Parathyroid adenoma (tissue), 2 donors: ENCODE measurements around the gene HECW1.

Source experiments
- H2AFZ ChIP-seq: fragments of 300-600 bp; sonication (generic); one replicate; pipeline ENCODE4 v1.7.0; 2017; ENCODE audit warnings: antibody characterized with exemption, mild to moderate bottlenecking
- H3K27ac ChIP-seq: fragments of 300-600 bp; sonication (generic); one replicate; pipeline ENCODE4 v1.7.0; 2017
- H3K27me3 ChIP-seq: fragments of 300-600 bp; sonication (generic); one replicate; pipeline ENCODE4 v1.7.0; 2017; ENCODE audit warnings: low read length; ENCODE audit not compliant: control insufficient read depth, insufficient read depth
- H3K36me3 ChIP-seq: fragments of 300-600 bp; sonication (generic); one replicate; pipeline ENCODE4 v1.7.0; 2017; ENCODE audit warnings: low read length; ENCODE audit not compliant: control insufficient read depth, insufficient read depth
- H3K4me1 ChIP-seq: fragments of 300-600 bp; sonication (generic); one replicate; pipeline ENCODE4 v1.7.0; 2017; ENCODE audit warnings: control low read depth
- H3K4me2 ChIP-seq: fragments of 300-600 bp; sonication (generic); one replicate; pipeline ENCODE4 v1.7.0; 2017; ENCODE audit warnings: low read length
- H3K4me3 ChIP-seq: fragments of 300-600 bp; sonication (generic); one replicate; pipeline ENCODE4 v1.7.0; 2017; ENCODE audit warnings: low read depth, low read length
- H3K79me2 ChIP-seq: fragments of 300-600 bp; sonication (generic); one replicate; pipeline ENCODE4 v1.7.0; 2017; ENCODE audit warnings: control low read depth
- H3K9ac ChIP-seq: fragments of 300-600 bp; sonication (generic); one replicate; pipeline ENCODE4 v1.7.0; 2017; ENCODE audit warnings: mild to moderate bottlenecking
- H3K9me3 ChIP-seq: fragments of 300-600 bp; sonication (generic); one replicate; pipeline ENCODE4 v1.7.0; 2017; ENCODE audit warnings: low read length; ENCODE audit not compliant: control insufficient read depth
- TF ChIP-seq, protein P1 (sequence below): fragments of 300-600 bp; sonication (generic); IDR thresholded peaks from one replicate; pipeline ENCODE4 v1.7.0; 2017; ENCODE audit warnings: antibody characterized with exemption, mild to moderate bottlenecking
- donor health status: primary hyperparathyroidism.

The HECW1 gene

DNA sequence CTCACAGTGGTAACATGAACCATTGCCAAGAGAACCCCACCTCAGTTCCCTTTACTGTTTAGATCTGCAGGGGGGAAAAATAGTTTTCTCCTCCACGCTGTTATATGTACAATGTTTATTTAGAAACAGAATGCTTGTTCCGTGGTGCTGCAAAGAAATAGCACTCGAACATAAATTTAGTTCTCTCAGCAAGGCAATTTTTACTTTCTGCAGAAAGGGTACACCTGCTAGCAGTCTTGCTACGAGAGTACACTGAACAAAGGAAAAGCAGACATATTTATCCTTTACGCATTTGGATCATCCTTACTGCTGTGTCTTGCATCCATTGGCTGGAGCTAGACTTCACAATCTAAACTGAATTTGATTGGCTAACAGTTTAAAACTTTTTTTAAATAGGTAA, 178.5 kb downstream of the HECW1 start:
- H3K4me2 ChIP-seq = no peak overlapping the region
- H3K27me3 ChIP-seq = no peaks in the 10 kb centered on the region

DNA sequence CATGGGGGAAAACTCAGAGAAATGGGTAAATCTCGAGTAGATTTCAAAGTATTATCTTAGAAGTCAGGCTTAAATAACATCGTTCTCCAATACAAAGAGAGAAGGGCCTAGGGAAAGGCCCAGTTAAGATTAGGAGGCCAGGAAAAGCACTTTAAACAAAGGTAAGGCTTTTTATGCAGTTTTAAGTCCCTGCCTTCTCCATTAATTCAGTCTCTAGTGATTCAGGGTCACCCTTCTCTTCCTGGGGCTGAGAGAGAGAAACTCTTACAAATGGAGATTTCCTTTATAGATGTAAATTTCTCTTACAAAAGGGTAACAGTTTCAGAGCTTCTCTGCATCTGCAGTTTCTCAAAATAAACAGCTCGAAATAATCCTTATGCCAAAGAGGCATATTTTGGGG, 179.3 kb downstream of the HECW1 start:
- no peaks in the 10 kb centered on the region for H3K27me3 ChIP-seq
- no peak overlapping the region for H3K9ac ChIP-seq
- H3K9me3 ChIP-seq = no peaks in the 10 kb centered on the region
- H3K36me3 ChIP-seq = no peaks in the 10 kb centered on the region
- no peak overlapping the region for H2AFZ ChIP-seq
- no peaks in the 10 kb centered on the region for H3K4me1 ChIP-seq
- TF ChIP-seq, protein P1, sequence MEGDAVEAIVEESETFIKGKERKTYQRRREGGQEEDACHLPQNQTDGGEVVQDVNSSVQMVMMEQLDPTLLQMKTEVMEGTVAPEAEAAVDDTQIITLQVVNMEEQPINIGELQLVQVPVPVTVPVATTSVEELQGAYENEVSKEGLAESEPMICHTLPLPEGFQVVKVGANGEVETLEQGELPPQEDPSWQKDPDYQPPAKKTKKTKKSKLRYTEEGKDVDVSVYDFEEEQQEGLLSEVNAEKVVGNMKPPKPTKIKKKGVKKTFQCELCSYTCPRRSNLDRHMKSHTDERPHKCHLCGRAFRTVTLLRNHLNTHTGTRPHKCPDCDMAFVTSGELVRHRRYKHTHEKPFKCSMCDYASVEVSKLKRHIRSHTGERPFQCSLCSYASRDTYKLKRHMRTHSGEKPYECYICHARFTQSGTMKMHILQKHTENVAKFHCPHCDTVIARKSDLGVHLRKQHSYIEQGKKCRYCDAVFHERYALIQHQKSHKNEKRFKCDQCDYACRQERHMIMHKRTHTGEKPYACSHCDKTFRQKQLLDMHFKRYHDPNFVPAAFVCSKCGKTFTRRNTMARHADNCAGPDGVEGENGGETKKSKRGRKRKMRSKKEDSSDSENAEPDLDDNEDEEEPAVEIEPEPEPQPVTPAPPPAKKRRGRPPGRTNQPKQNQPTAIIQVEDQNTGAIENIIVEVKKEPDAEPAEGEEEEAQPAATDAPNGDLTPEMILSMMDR = no peak
- no peak overlapping the region for H3K4me2 ChIP-seq
- H3K4me3 ChIP-seq = no peak overlapping the region
- no peak overlapping the region for H3K27ac ChIP-seq
- H3K79me2 ChIP-seq = no peaks in the 10 kb centered on the region

More for the DNA sequence above, 178.5 kb downstream of the HECW1 start:
- Histone ChIP-seq H3K27ac (no peak overlapping the region), H3K4me1 (no peaks in the 10 kb centered on the region), H3K36me3 (no peaks in the 10 kb centered on the region), H2AFZ (no peak overlapping the region), H3K9me3 (no peaks in the 10 kb centered on the region), H3K79me2 (no peaks in the 10 kb centered on the region), H3K4me3 (no peak overlapping the region), H3K9ac (no peak overlapping the region)
- TF ChIP-seq, protein P1 = no peak

DNA sequence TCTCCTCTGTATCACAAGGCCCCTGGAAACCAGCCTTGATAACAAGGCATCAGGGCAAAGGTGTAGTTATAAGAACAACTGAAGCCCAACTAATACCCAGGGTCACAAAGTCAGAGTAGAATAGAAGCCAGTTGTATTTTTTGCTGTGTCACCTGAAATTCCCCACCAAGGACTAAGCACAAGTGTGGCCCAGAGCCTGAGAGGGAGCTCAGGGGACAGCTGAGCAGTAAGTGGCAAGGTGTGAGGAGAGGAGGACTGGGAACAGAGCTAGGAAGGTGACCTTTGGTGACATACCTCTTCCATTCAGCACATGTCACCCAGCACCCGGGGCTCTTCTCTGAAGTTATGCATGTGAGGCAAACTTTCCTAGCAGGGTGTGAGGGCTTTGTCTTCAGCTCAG, 179.9 kb downstream of the HECW1 start:
- H2AFZ ChIP-seq = no peak overlapping the region
- no peak overlapping the region for H3K27ac ChIP-seq
- H3K4me2 ChIP-seq = no peak overlapping the region
- H3K27me3 ChIP-seq = no peaks in the 10 kb centered on the region
- no peaks in the 10 kb centered on the region for H3K36me3 ChIP-seq
- H3K9me3 ChIP-seq = no peaks in the 10 kb centered on the region
- H3K4me1 ChIP-seq = no peaks in the 10 kb centered on the region
- TF ChIP-seq, protein P1 = no peak
- H3K79me2 ChIP-seq = no peaks in the 10 kb centered on the region
- no peak overlapping the region for H3K4me3 ChIP-seq
- H3K9ac ChIP-seq = no peak overlapping the region

DNA sequence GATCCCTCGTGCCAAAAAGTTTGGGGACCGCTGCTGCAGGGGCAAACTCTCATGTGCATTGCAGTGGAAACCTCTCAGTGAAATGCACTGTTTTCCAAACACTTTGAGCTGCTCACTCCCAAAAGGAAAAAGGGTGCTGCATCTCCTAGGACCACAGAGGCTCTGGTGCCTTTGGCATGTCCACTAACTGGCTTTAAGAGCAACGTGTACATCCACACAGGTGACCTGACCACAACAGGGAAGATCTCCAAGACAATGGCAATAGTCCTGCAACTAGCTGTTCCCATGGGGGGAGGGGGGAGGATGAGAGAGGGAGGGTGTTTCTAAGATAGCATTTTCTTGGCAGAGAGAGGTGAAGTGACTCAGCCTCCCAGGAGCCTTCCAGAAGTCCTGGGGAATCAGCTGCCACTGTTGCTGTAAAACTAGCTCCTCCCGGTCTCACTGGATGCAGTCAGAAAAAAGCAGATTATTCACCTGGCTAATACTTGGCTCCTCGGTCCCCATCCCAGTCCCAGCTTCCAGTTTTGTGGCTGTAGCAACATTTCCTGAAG, 181.7 kb downstream of the HECW1 start:
- Histone ChIP-seq H2AFZ (no peak overlapping the region), H3K27ac (no peak overlapping the region), H3K9ac (no peak overlapping the region), H3K27me3 (no peaks in the 10 kb centered on the region), H3K36me3 (no peaks in the 10 kb centered on the region), H3K9me3 (no peaks in the 10 kb centered on the region), H3K4me2 (no peak overlapping the region), H3K4me3 (no peak overlapping the region), H3K79me2 (no peaks in the 10 kb centered on the region), H3K4me1 (no peaks in the 10 kb centered on the region)
- TF ChIP-seq, protein P1 = no peak

DNA sequence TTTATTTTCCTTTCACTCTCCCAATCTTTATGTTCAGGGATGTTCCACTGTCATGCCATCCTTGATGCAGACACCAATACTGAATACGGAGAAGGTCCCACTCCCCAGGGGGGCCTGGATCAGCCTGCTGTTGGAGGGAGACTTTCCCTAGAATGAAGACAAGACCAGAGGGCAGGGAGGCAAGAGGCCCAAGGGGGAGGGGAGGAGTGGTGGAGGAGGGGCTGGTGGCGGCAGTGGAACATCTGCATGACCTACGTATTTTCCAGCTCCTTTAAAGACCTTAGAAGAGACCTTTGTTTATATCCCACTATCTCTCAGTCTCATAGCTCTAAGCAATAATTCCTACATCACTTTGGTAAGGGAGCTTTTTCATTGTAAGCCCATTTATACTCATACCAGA, 183.0 kb downstream of the HECW1 start:
- Histone ChIP-seq H2AFZ (no peak overlapping the region), H3K9ac (no peak overlapping the region), H3K27me3 (no peaks in the 10 kb centered on the region), H3K9me3 (no peaks in the 10 kb centered on the region), H3K79me2 (no peaks in the 10 kb centered on the region), H3K36me3 (no peaks in the 10 kb centered on the region), H3K4me1 (no peaks in the 10 kb centered on the region), H3K4me3 (no peak overlapping the region), H3K4me2 (no peak overlapping the region), H3K27ac (no peak overlapping the region)
- TF ChIP-seq, protein P1 = no peak
